GM06990 (cell line): ENCODE data around the gene GGCT.

ENCODE experiments used
- DNase-seq: peaks from one replicate; pipeline ENCODE4 v3.0.0-alpha.2; 2011; ENCODE audit not compliant: insufficient read length; ENCODE audit errors: extremely low read depth
- H3K27me3 ChIP-seq: replicated peaks from 2 replicates; pipeline ENCODE4 v1.6.0; 2011; ENCODE audit warnings: low read length; ENCODE audit not compliant: control insufficient read depth, insufficient read depth
- H3K36me3 ChIP-seq: 2 replicates; pipeline ENCODE4 v1.5.1; 2011; ENCODE audit warnings: low read length; ENCODE audit not compliant: control insufficient read depth, insufficient read depth
- H3K4me3 ChIP-seq: replicated peaks from 2 replicates; pipeline ENCODE4 v1.5.1; 2011; ENCODE audit warnings: low read depth, mild to moderate bottlenecking, control low read depth, low read length
- TF ChIP-seq, protein P1 (sequence below): IDR thresholded peaks from 2 replicates; pipeline ENCODE4 v1.5.1; 2011; ENCODE audit warnings: low read length, control low read depth, mild to moderate bottlenecking, inconsistent platforms; ENCODE audit not compliant: insufficient read depth, poor library complexity, severe bottlenecking

Gene GGCT

DNA sequence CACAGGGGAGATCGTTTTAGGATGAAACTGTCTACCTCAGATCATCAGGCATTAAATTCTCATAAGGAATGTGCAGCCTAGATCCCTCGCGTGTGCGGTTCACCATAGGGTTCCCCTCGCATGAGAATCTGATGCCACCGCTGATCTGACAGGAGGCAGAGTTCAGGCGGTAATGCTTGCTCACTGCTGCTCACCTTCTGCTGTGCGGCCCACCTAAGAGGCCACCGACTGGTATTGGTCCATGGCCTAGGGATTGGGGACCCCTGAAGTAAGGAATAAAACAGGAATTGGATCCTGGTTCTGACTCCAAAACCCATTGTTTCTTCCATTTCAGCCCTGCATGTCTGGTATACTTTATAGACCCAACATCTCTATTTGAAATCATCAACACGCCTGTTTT is 30.1 kb downstream of the GGCT start:
- no peaks in the 10 kb centered on the region for H3K27me3 ChIP-seq
- DNase-seq = no peak
- no peak overlapping the region for H3K4me3 ChIP-seq
- no peaks in the 10 kb centered on the region for H3K36me3 ChIP-seq
- TF ChIP-seq, protein P1, sequence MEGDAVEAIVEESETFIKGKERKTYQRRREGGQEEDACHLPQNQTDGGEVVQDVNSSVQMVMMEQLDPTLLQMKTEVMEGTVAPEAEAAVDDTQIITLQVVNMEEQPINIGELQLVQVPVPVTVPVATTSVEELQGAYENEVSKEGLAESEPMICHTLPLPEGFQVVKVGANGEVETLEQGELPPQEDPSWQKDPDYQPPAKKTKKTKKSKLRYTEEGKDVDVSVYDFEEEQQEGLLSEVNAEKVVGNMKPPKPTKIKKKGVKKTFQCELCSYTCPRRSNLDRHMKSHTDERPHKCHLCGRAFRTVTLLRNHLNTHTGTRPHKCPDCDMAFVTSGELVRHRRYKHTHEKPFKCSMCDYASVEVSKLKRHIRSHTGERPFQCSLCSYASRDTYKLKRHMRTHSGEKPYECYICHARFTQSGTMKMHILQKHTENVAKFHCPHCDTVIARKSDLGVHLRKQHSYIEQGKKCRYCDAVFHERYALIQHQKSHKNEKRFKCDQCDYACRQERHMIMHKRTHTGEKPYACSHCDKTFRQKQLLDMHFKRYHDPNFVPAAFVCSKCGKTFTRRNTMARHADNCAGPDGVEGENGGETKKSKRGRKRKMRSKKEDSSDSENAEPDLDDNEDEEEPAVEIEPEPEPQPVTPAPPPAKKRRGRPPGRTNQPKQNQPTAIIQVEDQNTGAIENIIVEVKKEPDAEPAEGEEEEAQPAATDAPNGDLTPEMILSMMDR = no peak

DNA sequence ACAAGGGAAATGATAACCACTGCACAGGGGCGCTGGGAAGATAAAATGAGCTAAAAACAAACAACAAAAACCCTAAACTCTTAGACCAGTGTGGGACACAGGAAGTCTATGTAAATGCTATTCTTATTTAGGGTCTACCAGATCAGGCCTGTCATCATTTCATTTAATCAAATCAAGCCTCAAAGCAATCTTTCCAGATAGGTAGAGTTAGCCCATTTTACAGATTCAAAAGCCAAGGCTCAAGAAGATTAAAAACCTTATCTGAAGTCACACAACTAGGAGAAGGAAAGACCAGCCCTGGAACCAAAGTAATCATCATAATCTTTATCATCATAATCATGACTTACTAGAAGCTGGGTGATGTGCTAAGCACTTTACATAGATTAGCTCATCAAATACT is 30.7 kb downstream of the GGCT start:
- no peaks in the 10 kb centered on the region for H3K27me3 ChIP-seq
- no peaks in the 10 kb centered on the region for H3K36me3 ChIP-seq
- H3K4me3 ChIP-seq = no peak overlapping the region
- DNase-seq = no peak
- TF ChIP-seq, protein P1 = no peak

DNA sequence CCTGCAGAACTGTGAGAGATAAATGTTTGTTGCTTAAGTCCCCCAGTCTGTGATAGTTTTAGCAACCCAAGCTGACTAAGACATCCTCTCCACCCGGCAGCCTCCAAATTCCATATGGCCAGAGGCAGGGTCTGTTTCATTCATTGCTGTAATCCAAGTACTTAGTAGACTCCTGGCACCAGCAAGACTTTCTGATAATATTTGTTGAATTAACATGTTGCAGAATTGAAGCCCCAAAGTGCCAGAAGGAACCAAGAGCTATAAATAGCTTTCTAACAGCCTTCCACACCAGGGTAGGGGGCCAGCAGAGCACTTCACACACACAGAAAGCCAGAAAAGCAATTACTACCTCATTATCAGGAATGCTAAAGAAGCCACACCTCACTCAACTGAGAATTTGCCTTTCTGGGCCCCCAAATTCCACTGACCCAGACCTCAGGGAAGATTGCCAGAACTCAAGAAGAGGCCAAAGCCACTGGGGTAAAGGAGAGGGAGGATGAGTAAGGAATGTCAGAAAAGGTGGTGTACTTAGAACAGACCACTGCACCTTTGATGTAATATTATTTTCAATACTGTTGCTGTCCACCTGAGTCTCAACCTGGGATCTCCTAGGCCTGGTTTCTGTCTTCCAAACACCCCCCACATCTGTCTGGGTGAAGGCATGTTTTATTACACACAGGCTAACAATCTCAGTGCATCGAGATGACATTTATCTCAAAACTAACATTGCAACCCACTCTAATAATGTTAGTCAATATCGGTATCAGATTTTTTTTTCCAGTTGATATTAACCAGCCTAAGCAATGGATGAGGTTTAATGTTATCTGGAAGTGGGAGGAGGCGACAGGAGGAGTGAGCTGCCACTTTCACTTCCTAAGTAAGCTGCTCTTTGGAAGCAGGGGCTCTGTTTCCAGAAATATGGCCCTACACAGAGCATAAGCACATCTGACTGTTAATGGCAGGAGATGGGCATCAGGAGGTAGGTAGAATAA is 31.5 kb downstream of the GGCT start:
- H3K4me3 ChIP-seq = no peak overlapping the region
- H3K36me3 ChIP-seq = no peaks in the 10 kb centered on the region
- TF ChIP-seq, protein P1 = no peak
- H3K27me3 ChIP-seq = no peaks in the 10 kb centered on the region
- DNase-seq = no peak

DNA sequence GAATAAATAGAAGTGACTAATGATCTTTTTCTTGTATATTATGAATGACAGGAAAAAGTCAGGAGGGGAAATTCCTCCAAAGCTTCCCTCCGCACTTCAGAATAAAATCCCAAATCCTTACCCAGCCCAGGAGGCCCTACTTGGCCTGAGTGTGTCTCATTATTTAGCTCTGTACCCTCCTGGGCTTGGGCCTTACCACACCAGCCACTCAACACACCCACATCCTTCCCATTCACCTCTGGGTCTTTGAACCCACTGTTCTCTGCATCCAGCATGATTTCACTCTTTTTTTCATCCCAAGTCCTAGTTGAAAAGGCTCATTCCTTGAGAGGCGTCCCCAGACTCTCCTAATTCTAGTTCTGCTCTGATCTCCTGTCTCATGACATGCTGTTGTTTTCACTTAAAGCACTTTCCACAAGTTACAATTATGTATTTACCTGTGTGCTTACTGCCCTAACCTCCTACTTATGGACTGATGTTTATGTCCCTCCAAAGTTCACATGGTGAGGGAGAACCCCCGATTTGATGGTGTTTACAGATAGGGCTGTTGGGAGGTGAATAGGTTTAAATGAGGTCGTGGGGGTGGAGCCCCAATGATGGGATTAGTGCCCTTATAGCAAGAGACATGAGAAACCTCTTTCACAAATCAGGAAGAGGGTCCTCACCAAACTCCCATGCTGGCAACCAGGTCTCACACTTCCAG is 32.4 kb downstream of the GGCT start:
- no peak overlapping the region for H3K4me3 ChIP-seq
- DNase-seq = no peak
- H3K27me3 ChIP-seq = no peaks in the 10 kb centered on the region
- TF ChIP-seq, protein P1 = no peak
- H3K36me3 ChIP-seq = no peaks in the 10 kb centered on the region

DNA sequence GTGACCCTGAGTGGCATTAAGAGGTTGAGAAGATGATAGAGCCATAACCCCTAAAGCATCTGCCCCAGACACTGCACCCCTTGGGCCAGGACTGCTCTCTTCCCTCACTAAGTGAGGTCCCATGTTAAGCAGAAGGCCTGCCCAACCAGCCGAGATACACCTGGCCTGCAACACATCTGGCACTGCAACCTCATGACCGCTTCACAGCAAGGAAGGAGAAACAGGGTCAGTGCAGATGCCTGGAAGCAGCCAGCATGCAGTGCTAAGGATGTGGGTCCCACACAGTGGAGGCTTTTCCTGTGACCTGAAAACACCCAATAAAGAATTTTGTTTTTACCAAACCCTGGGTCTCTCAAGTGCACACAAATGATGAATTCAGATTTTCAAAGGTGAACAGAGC is 33.4 kb downstream of the GGCT start:
- TF ChIP-seq, protein P1 = no peak
- Histone ChIP-seq H3K27me3 (no peaks in the 10 kb centered on the region), H3K36me3 (no peaks in the 10 kb centered on the region), H3K4me3 (no peak overlapping the region)
- no peak for DNase-seq
